Liver (tissue), 9 donors: ENCODE measurements around the gene KIAA0513. TPM values are rescaled to one million over a fixed set of nuclear protein-coding genes. Genes with fewer than 3 reads are reported as not detected.

Experiments used
- DNase-seq: peaks from one replicate; pipeline ENCODE4 v3.0.0-alpha.2; 2017; ENCODE audit warnings: low spot score
- H3K27ac ChIP-seq, 2 donors: one replicate each; pipeline ENCODE4 v1.7.0; 2013; ENCODE audit warnings: inconsistent platforms in 2 of 2, low read length in 2 of 2, control low read depth in 1 of 2, low read depth in 1 of 2, mild to moderate bottlenecking in 1 of 2
- H3K27me3 ChIP-seq, 4 donors: one replicate each; pipeline versions ENCODE4 v1.6.1 to v1.7.0; 2013; ENCODE audit warnings: low read length in 3 of 4, inconsistent platforms in 1 of 4, mild to moderate bottlenecking in 1 of 4, moderate library complexity in 1 of 4; ENCODE audit not compliant: control insufficient read depth in 4 of 4, insufficient read depth in 4 of 4
- H3K36me3 ChIP-seq, 4 donors: one replicate each; pipeline versions ENCODE4 v1.6.1 to v1.7.0; 2013; ENCODE audit warnings: low read length in 3 of 4, mild to moderate bottlenecking in 3 of 4, low read depth in 1 of 4, moderate library complexity in 1 of 4; ENCODE audit not compliant: control insufficient read depth in 4 of 4, insufficient read depth in 3 of 4
- H3K4me1 ChIP-seq, 4 donors: one replicate each; pipeline versions ENCODE4 v1.6.1 to v1.7.0; 2013; ENCODE audit warnings: low read length in 3 of 4, mild to moderate bottlenecking in 3 of 4, moderate library complexity in 1 of 4; ENCODE audit not compliant: control insufficient read depth in 4 of 4, insufficient read depth in 4 of 4
- H3K4me3 ChIP-seq, 3 donors: one replicate each; pipeline versions ENCODE4 v1.6.1 to v1.7.0; 2013; ENCODE audit warnings: low read length in 3 of 3, control low read depth in 1 of 3, low read depth in 1 of 3, mild to moderate bottlenecking in 1 of 3
- H3K9ac ChIP-seq, 2 donors: one replicate each; pipeline ENCODE4 v1.7.0; 2013; ENCODE audit warnings: low read length in 2 of 2, mild to moderate bottlenecking in 2 of 2, moderate library complexity in 2 of 2, control low read depth in 1 of 2, low read depth in 1 of 2
- H3K9me3 ChIP-seq, 4 donors: one replicate each; pipeline versions ENCODE4 v1.6.1 to v1.7.0; 2013; ENCODE audit warnings: low read length in 3 of 4; ENCODE audit not compliant: control insufficient read depth in 4 of 4
- EGR1 ChIP-seq, 2 donors: IDR thresholded peaks; 2 replicates each; pipeline ENCODE4 v1.6.1; 2016 to 2018; ENCODE audit warnings: antibody characterized with exemption in 2 of 2, low read depth in 2 of 2
- FOXA1 ChIP-seq: IDR thresholded peaks from 2 replicates; pipeline ENCODE4 v1.6.1; 2016; ENCODE audit warnings: antibody characterized with exemption
- FOXA2 ChIP-seq: IDR thresholded peaks from 2 replicates; pipeline ENCODE4 v1.6.1; 2016; ENCODE audit warnings: antibody characterized with exemption
- GABPA ChIP-seq, 2 donors: IDR thresholded peaks in 1 of 2; conservative IDR thresholded peaks in 1 of 2; 2 replicates each; pipeline ENCODE4 v1.6.1; 2016; ENCODE audit warnings: antibody characterized with exemption in 2 of 2, mild to moderate bottlenecking in 1 of 2, moderate library complexity in 1 of 2
- HNF4A ChIP-seq, 2 donors: conservative IDR thresholded peaks; 2 replicates each; pipeline ENCODE4 v1.6.1; 2016; ENCODE audit warnings: antibody characterized with exemption in 2 of 2, mild to moderate bottlenecking in 2 of 2
- HNF4G ChIP-seq: IDR thresholded peaks from 2 replicates; pipeline ENCODE4 v1.6.1; 2016; ENCODE audit warnings: antibody characterized with exemption
- JUND ChIP-seq, 2 donors: IDR thresholded peaks; 2 replicates each; pipeline ENCODE4 v1.6.1; 2016; ENCODE audit warnings: antibody characterized with exemption in 2 of 2
- NR2F2 ChIP-seq: IDR thresholded peaks from 2 replicates; pipeline ENCODE4 v1.6.1; 2016; ENCODE audit warnings: antibody characterized with exemption
- RAD21 ChIP-seq, 2 donors: IDR thresholded peaks; 2 replicates each; pipeline ENCODE4 v1.6.1; 2016; ENCODE audit warnings: antibody characterized with exemption in 2 of 2, mild to moderate bottlenecking in 2 of 2
- RXRA ChIP-seq, 2 donors: IDR thresholded peaks; 2 replicates each; pipeline ENCODE4 v1.6.1; 2017 to 2018; ENCODE audit warnings: antibody characterized with exemption in 2 of 2, mild to moderate bottlenecking in 1 of 2
- SP1 ChIP-seq: IDR thresholded peaks from 2 replicates; pipeline ENCODE4 v1.6.1; 2018; ENCODE audit warnings: antibody characterized with exemption, mild to moderate bottlenecking
- TAF1 ChIP-seq: conservative IDR thresholded peaks from 2 replicates; pipeline ENCODE4 v1.6.1; 2016; ENCODE audit warnings: antibody characterized with exemption, mild to moderate bottlenecking
- YY1 ChIP-seq: IDR thresholded peaks from 2 replicates; pipeline ENCODE4 v1.6.1; 2016; ENCODE audit warnings: antibody characterized with exemption, mild to moderate bottlenecking
- WGBS: extraction: QIAGEN DNeasy Blood & Tissue Kit; methylation state at CpG from one replicate; pipeline ENCODE4 v1.1.7; 2013; 5-methylcytosine and 5-hydroxymethylcytosine counted together
- polyA plus RNA-seq, 2 donors: library from polyadenylated mRNA; stranded (reverse) in 1 of 2; unstranded in 1 of 2; fragments of 200-250 nt in 1 of 2; fragments of >200 nt in 1 of 2; fragmentation: Nextera tagmentation in 1 of 2; extraction: Ambion mirVana in 1 of 2; gene quantifications; one replicate each; pipeline versions ENCODE4 v1.2.1 to v1.2.3, GENCODE V29; 2013 to 2015
- total RNA-seq, 2 donors: library from RNA; depleted of rRNA; stranded (reverse); fragments of >200 nt; gene quantifications; one replicate each; pipeline ENCODE4 v1.2.3, GENCODE V29; 2014
- TF ChIP-seq, protein P1 (sequence below): IDR thresholded peaks from 2 replicates; pipeline ENCODE4 v1.6.1; 2016; ENCODE audit warnings: antibody characterized with exemption
- TF ChIP-seq, protein P2 (sequence below): IDR thresholded peaks from 2 replicates; pipeline ENCODE4 v1.6.1; 2016; ENCODE audit warnings: antibody characterized with exemption
- TF ChIP-seq, protein P3 (sequence below): IDR thresholded peaks from 2 replicates; pipeline ENCODE4 v1.6.1; 2016; ENCODE audit warnings: antibody characterized with exemption, mild to moderate bottlenecking
- TF ChIP-seq, protein P4 (sequence below): fragments of 150-350 bp; IDR thresholded peaks from 2 replicates; pipeline ENCODE4 v1.5.1; 2017; ENCODE audit warnings: improper control_type of control experiment, low read depth, low read length; ENCODE audit not compliant: missing input control
- TF ChIP-seq, protein P5 (sequence below): IDR thresholded peaks from 2 replicates; pipeline ENCODE4 v1.6.1; 2016; ENCODE audit warnings: antibody characterized with exemption
- donor health status: healthy.
- donor health status: healthy.
- donor health status: healthy.
- donor health status: healthy.
- donor health status: healthy.

The KIAA0513 gene
- total and polyA plus RNA-seq, 4 donors, result 1.5 to 5.9 (median 2.9) TPM

DNA sequence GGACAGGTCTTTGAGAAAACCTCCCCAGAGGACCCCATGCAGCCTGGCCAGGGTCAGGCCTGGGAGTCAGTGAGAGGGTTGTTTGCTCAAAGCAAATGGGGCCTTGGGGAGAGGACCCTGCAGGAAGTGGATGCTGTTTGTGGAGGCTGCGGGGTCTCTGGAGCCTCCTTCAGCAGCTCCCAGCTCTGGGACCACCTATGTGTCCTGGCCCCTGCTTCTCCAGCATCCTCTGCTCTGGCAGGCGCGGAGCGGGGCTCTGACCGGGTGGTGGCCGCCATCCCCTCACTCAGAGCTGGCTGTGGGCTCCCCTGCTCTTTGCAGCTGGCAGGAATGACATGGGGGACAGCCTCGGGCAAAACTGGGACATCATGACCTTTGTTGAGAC lies 114.5 kb downstream of the KIAA0513 start:
- Histone ChIP-seq H3K27ac (no peak overlapping the region), H3K4me1 (peaks cover 0 to 16% (median 5%) of the 10 kb centered on the region in 4 donors), H3K9me3 (no peaks in the 10 kb centered on the region), H3K36me3 (no peaks in the 10 kb centered on the region), H3K27me3 (no peaks in the 10 kb centered on the region), H3K9ac (no peak overlapping the region), H3K4me3 (no peak overlapping the region)
- no peak for DNase-seq
- WGBS, result 92% methylated on average over 7 of the region's 7 CpGs
- TF ChIP-seq TAF1 (no peak), RXRA (IDR thresholded peaks at IDR 0.05) (no peak), FOXA1 (no peak), NR2F2 (no peak), YY1 (no peak), EGR1 (IDR thresholded peaks at IDR 0.05; ENCODE audit: low read depth in 2 of 2) (no peak)
- TF ChIP-seq, protein P1, sequence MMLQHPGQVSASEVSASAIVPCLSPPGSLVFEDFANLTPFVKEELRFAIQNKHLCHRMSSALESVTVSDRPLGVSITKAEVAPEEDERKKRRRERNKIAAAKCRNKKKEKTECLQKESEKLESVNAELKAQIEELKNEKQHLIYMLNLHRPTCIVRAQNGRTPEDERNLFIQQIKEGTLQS, result no peak
- TF ChIP-seq, protein P2, sequence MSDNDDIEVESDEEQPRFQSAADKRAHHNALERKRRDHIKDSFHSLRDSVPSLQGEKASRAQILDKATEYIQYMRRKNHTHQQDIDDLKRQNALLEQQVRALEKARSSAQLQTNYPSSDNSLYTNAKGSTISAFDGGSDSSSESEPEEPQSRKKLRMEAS, result no peak

DNA sequence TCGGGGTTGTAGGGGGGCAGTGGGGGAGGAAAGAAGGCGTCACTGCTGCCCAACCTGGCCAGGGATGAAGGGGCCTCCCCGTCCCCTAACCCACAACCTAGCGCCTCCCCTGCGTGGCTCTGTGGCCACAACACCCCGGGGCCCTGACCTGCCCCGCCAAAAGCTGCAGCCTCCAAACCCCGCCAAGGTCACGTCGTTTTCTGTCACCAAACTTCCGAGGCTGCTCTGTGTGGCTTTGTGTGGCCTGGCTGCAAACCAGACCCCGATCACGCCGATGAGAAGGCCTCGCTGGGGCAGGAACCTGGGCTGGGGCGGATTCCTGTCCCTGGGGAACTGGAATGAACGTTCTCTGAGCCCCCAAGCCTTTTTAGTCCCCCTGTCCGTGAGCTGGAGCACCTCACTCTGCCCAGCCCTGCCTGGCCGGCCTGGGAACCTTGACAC lies 115.2 kb downstream of the KIAA0513 start:
- WGBS, result 81% methylated on average over 19 of the region's 19 CpGs
- TF ChIP-seq, protein P3, sequence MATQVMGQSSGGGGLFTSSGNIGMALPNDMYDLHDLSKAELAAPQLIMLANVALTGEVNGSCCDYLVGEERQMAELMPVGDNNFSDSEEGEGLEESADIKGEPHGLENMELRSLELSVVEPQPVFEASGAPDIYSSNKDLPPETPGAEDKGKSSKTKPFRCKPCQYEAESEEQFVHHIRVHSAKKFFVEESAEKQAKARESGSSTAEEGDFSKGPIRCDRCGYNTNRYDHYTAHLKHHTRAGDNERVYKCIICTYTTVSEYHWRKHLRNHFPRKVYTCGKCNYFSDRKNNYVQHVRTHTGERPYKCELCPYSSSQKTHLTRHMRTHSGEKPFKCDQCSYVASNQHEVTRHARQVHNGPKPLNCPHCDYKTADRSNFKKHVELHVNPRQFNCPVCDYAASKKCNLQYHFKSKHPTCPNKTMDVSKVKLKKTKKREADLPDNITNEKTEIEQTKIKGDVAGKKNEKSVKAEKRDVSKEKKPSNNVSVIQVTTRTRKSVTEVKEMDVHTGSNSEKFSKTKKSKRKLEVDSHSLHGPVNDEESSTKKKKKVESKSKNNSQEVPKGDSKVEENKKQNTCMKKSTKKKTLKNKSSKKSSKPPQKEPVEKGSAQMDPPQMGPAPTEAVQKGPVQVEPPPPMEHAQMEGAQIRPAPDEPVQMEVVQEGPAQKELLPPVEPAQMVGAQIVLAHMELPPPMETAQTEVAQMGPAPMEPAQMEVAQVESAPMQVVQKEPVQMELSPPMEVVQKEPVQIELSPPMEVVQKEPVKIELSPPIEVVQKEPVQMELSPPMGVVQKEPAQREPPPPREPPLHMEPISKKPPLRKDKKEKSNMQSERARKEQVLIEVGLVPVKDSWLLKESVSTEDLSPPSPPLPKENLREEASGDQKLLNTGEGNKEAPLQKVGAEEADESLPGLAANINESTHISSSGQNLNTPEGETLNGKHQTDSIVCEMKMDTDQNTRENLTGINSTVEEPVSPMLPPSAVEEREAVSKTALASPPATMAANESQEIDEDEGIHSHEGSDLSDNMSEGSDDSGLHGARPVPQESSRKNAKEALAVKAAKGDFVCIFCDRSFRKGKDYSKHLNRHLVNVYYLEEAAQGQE, result no peak
- TF ChIP-seq, protein P4, sequence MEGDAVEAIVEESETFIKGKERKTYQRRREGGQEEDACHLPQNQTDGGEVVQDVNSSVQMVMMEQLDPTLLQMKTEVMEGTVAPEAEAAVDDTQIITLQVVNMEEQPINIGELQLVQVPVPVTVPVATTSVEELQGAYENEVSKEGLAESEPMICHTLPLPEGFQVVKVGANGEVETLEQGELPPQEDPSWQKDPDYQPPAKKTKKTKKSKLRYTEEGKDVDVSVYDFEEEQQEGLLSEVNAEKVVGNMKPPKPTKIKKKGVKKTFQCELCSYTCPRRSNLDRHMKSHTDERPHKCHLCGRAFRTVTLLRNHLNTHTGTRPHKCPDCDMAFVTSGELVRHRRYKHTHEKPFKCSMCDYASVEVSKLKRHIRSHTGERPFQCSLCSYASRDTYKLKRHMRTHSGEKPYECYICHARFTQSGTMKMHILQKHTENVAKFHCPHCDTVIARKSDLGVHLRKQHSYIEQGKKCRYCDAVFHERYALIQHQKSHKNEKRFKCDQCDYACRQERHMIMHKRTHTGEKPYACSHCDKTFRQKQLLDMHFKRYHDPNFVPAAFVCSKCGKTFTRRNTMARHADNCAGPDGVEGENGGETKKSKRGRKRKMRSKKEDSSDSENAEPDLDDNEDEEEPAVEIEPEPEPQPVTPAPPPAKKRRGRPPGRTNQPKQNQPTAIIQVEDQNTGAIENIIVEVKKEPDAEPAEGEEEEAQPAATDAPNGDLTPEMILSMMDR, result no peak
- TF ChIP-seq HNF4G (no peak), RXRA (IDR thresholded peaks at IDR 0.05) (no peak), FOXA1 (no peak), HNF4A (conservative IDR thresholded peaks at IDR 0.05) (no peak), NR2F2 (no peak), SP1 (no peak), RAD21 (IDR thresholded peaks at IDR 0.05) (no peak), YY1 (no peak), FOXA2 (no peak), GABPA (IDR thresholded peaks at IDR 0.05 in 1 of 2, conservative IDR thresholded peaks at IDR 0.05 in 1 of 2) (no peak), JUND (IDR thresholded peaks at IDR 0.05) (no peak), TAF1 (no peak), EGR1 (IDR thresholded peaks at IDR 0.05; ENCODE audit: low read depth in 2 of 2) (no peak)
- TF ChIP-seq, protein P1, result no peak
- TF ChIP-seq, protein P2, result no peak
- TF ChIP-seq, protein P5, sequence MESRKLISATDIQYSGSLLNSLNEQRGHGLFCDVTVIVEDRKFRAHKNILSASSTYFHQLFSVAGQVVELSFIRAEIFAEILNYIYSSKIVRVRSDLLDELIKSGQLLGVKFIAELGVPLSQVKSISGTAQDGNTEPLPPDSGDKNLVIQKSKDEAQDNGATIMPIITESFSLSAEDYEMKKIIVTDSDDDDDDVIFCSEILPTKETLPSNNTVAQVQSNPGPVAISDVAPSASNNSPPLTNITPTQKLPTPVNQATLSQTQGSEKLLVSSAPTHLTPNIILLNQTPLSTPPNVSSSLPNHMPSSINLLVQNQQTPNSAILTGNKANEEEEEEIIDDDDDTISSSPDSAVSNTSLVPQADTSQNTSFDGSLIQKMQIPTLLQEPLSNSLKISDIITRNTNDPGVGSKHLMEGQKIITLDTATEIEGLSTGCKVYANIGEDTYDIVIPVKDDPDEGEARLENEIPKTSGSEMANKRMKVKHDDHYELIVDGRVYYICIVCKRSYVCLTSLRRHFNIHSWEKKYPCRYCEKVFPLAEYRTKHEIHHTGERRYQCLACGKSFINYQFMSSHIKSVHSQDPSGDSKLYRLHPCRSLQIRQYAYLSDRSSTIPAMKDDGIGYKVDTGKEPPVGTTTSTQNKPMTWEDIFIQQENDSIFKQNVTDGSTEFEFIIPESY, result no peak
- H3K27ac ChIP-seq, result no peak overlapping the region
- H3K4me3 ChIP-seq, result no peak overlapping the region
- H3K9ac ChIP-seq, result no peak overlapping the region
- no peak for DNase-seq
- H3K36me3 ChIP-seq, result no peaks in the 10 kb centered on the region
- H3K4me1 ChIP-seq, result peaks cover 0 to 10% (median 2%) of the 10 kb centered on the region in 4 donors
- no peaks in the 10 kb centered on the region for H3K27me3 ChIP-seq
- H3K9me3 ChIP-seq, result no peaks in the 10 kb centered on the region
